A549 (cell line): ENCODE data around the gene IRF9.

Experiments used
- HDAC2 ChIP-seq: fragments of 200-600 bp; sonication (generic); IDR thresholded peaks from 2 replicates; pipeline ENCODE4 v1.6.1; 2016
- MYC ChIP-seq: IDR thresholded peaks from 2 replicates; pipeline ENCODE4 v1.6.1; 2012; ENCODE audit warnings: mild to moderate bottlenecking, inconsistent platforms, low read length, improper control_type of control experiment, borderline replicate concordance
- POLR2A ChIP-seq: IDR thresholded peaks from 2 replicates; pipeline ENCODE4 v1.6.1; 2012; ENCODE audit warnings: mild to moderate bottlenecking, low read length
- RCOR1 ChIP-seq: fragments of 150-350 bp; IDR thresholded peaks from 2 replicates; pipeline ENCODE4 v1.6.1; 2014; ENCODE audit warnings: antibody characterized with exemption, low read length, low read depth
- SMC3 ChIP-seq: fragments of >200 bp; sonication (Bioruptor Twin); formaldehyde crosslinking; IDR thresholded peaks from 3 replicates; pipeline ENCODE4 v1.6.1; 2018; ENCODE audit warnings: inconsistent platforms
- TF ChIP-seq, protein P1 (sequence below): fragments of >200 bp; sonication (Bioruptor Twin); formaldehyde crosslinking; IDR thresholded peaks from 3 replicates; pipeline ENCODE4 v1.5.1; 2016
- TF ChIP-seq, protein P2 (sequence below): IDR thresholded peaks from 2 replicates; pipeline ENCODE4 v1.6.1; 2012
- TF ChIP-seq, protein P3 (sequence below): fragments of 450-650 bp; IDR thresholded peaks from 2 replicates; pipeline ENCODE4 v1.6.1; 2014; ENCODE audit warnings: antibody characterized with exemption

DNA sequence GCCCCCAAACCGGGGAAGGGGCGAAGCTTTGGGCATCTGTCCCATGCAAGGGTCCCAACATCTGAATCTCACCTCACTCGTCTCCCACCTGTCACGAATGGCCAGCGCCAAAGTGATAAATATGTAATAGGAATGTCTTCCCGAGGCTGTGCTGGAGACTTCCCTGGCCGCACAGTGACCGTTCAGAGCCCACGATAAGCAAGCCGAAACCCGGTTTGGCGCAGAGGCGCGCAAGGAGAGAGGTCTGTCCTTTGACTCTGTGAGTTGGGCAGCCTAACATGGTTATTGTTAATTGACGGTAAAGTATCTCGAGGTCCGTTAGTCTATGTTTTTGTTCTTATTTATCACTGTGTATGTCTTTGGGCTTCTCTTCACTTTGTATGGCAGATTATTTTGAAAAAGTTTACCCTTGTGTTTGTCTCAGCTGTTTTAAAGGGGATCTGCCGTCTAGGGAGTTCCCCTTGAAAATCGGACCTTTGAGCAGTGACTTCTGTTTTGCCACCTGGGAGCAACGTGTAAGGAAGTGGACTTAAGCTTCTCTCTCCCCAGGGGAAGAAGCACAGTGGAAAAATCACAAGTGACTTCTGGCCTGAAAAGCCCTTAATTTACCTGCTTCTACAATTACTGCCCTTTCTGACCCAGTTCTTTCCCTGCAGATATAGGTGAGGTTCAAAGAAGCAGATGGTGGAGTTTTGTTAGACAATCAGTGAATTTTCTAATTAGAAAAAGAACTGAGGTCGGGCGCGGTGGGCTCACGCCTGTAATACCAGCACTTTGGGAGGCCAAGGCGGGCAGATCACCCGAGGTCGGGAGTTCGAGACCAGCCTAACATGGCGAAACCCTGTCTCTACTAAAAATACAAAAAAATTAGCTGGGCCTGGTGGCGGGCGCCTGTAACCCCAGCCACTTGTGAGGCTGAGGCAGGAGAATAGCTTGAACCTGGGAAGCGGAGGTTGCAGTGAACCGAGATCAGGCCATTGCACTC lies 35.3 kb downstream of the IRF9 start:
- TF ChIP-seq POLR2A (no peak), SMC3 (no peak), HDAC2 (no peak), MYC (no peak), RCOR1 (no peak)
- TF ChIP-seq, protein P1, sequence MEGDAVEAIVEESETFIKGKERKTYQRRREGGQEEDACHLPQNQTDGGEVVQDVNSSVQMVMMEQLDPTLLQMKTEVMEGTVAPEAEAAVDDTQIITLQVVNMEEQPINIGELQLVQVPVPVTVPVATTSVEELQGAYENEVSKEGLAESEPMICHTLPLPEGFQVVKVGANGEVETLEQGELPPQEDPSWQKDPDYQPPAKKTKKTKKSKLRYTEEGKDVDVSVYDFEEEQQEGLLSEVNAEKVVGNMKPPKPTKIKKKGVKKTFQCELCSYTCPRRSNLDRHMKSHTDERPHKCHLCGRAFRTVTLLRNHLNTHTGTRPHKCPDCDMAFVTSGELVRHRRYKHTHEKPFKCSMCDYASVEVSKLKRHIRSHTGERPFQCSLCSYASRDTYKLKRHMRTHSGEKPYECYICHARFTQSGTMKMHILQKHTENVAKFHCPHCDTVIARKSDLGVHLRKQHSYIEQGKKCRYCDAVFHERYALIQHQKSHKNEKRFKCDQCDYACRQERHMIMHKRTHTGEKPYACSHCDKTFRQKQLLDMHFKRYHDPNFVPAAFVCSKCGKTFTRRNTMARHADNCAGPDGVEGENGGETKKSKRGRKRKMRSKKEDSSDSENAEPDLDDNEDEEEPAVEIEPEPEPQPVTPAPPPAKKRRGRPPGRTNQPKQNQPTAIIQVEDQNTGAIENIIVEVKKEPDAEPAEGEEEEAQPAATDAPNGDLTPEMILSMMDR, result no peak
- TF ChIP-seq, protein P2, sequence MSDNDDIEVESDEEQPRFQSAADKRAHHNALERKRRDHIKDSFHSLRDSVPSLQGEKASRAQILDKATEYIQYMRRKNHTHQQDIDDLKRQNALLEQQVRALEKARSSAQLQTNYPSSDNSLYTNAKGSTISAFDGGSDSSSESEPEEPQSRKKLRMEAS, result no peak
- TF ChIP-seq, protein P3, sequence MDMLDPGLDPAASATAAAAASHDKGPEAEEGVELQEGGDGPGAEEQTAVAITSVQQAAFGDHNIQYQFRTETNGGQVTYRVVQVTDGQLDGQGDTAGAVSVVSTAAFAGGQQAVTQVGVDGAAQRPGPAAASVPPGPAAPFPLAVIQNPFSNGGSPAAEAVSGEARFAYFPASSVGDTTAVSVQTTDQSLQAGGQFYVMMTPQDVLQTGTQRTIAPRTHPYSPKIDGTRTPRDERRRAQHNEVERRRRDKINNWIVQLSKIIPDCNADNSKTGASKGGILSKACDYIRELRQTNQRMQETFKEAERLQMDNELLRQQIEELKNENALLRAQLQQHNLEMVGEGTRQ, result no peak
